Neuron (in vitro differentiated cells): ENCODE results near the gene RCAN2.

Experiments
- H2AFZ ChIP-seq: one replicate; pipeline ENCODE4 v1.6.1; 2013; ENCODE audit warnings: low read depth, mild to moderate bottlenecking, inconsistent platforms, low read length, moderate library complexity
- H3K27me3 ChIP-seq: one replicate; pipeline ENCODE4 v1.6.1; 2013; ENCODE audit warnings: low read length; ENCODE audit not compliant: insufficient read depth
- H3K36me3 ChIP-seq: one replicate; pipeline ENCODE4 v1.6.1; 2013; ENCODE audit warnings: low read length; ENCODE audit not compliant: insufficient read depth
- H3K4me1 ChIP-seq: one replicate; pipeline ENCODE4 v1.6.1; 2013; ENCODE audit warnings: low read length; ENCODE audit not compliant: insufficient read depth
- H3K4me3 ChIP-seq: 2 replicates; pipeline ENCODE4 v1.5.1; 2013; ENCODE audit warnings: mild to moderate bottlenecking, low read length, moderate library complexity
- H3K9me3 ChIP-seq: one replicate; pipeline ENCODE4 v1.6.1; 2013; ENCODE audit warnings: low read length

The RCAN2 gene

GRCh38 chr6:46509063-46509462 lies 17.8 kb upstream of the RCAN2 start:
- H3K4me1 ChIP-seq = no peaks in the 10 kb centered on the region
- H3K9me3 ChIP-seq = no peaks in the 10 kb centered on the region
- H3K36me3 ChIP-seq = no peaks in the 10 kb centered on the region
- H3K27me3 ChIP-seq = no peaks in the 10 kb centered on the region
- H3K4me3 ChIP-seq = no peak overlapping the region
- no peak overlapping the region for H2AFZ ChIP-seq

GRCh38 chr6:46507426-46507825 lies 16.2 kb upstream of the RCAN2 start:
- H3K4me3 ChIP-seq = no peak overlapping the region
- H3K4me1 ChIP-seq = no peaks in the 10 kb centered on the region
- no peaks in the 10 kb centered on the region for H3K36me3 ChIP-seq
- no peak overlapping the region for H2AFZ ChIP-seq
- H3K9me3 ChIP-seq = no peaks in the 10 kb centered on the region
- H3K27me3 ChIP-seq = no peaks in the 10 kb centered on the region

- no peaks in the 10 kb centered on the region for H3K9me3 ChIP-seq
- H3K27me3 ChIP-seq = no peaks in the 10 kb centered on the region
- H3K36me3 ChIP-seq = no peaks in the 10 kb centered on the region
- no peaks in the 10 kb centered on the region for H3K4me1 ChIP-seq
- no peak overlapping the region for H3K4me3 ChIP-seq
- H2AFZ ChIP-seq = no peak overlapping the region
Measured at GRCh38 chr6:46505693-46506512, 14.7 kb upstream of the RCAN2 start.

GRCh38 chr6:46504242-46504641 lies 13.0 kb upstream of the RCAN2 start:
- H3K4me1 ChIP-seq = no peaks in the 10 kb centered on the region
- H3K9me3 ChIP-seq = no peaks in the 10 kb centered on the region
- no peak overlapping the region for H3K4me3 ChIP-seq
- no peaks in the 10 kb centered on the region for H3K36me3 ChIP-seq
- no peaks in the 10 kb centered on the region for H3K27me3 ChIP-seq
- no peak overlapping the region for H2AFZ ChIP-seq

GRCh38 chr6:46502486-46503119 lies 11.4 kb upstream of the RCAN2 start:
- no peaks in the 10 kb centered on the region for H3K9me3 ChIP-seq
- H3K27me3 ChIP-seq = no peaks in the 10 kb centered on the region
- H3K4me3 ChIP-seq = no peak overlapping the region
- H3K36me3 ChIP-seq = no peaks in the 10 kb centered on the region
- H3K4me1 ChIP-seq = no peaks in the 10 kb centered on the region
- no peak overlapping the region for H2AFZ ChIP-seq

- Histone ChIP-seq H3K27me3 (no peaks in the 10 kb centered on the region), H3K4me3 (no peak overlapping the region), H2AFZ (no peak overlapping the region), H3K4me1 (no peaks in the 10 kb centered on the region), H3K9me3 (no peaks in the 10 kb centered on the region), H3K36me3 (no peaks in the 10 kb centered on the region)
Measured at GRCh38 chr6:46501136-46502089, 10.2 kb upstream of the RCAN2 start.

- Histone ChIP-seq H3K4me3 (no peak overlapping the region), H3K27me3 (no peaks in the 10 kb centered on the region), H2AFZ (no peak overlapping the region), H3K9me3 (no peaks in the 10 kb centered on the region), H3K4me1 (no peaks in the 10 kb centered on the region), H3K36me3 (no peaks in the 10 kb centered on the region)
Measured at GRCh38 chr6:46500382-46500781, 9.1 kb upstream of the RCAN2 start.

- Histone ChIP-seq H2AFZ (peak overlapping the region; percentile 95), H3K4me3 (peak overlapping the region; percentile 44), H3K27me3 (peaks cover 47% of the 10 kb centered on the region), H3K36me3 (no peaks in the 10 kb centered on the region), H3K9me3 (no peaks in the 10 kb centered on the region), H3K4me1 (no peaks in the 10 kb centered on the region)
Measured at GRCh38 chr6:46491628-46492547, 639 bp upstream of the RCAN2 start.

GRCh38 chr6:46490425-46491200 lies 636 bp downstream of the RCAN2 start:
- H3K9me3 ChIP-seq = no peaks in the 10 kb centered on the region
- H3K27me3 ChIP-seq = peaks cover 47% of the 10 kb centered on the region
- no peaks in the 10 kb centered on the region for H3K36me3 ChIP-seq

GRCh38 chr6:46486181-46486580 lies 5.1 kb downstream of the RCAN2 start:
- no peak overlapping the region for H2AFZ ChIP-seq
- no peaks in the 10 kb centered on the region for H3K4me1 ChIP-seq
- H3K4me3 ChIP-seq = no peak overlapping the region
- H3K9me3 ChIP-seq = no peaks in the 10 kb centered on the region
- no peaks in the 10 kb centered on the region for H3K36me3 ChIP-seq
- peaks cover 23% of the 10 kb centered on the region for H3K27me3 ChIP-seq

More at GRCh38 chr6:46490425-46491200, 636 bp downstream of the RCAN2 start:
- H3K4me3 ChIP-seq = peak overlapping the region; percentile 44
- H3K4me1 ChIP-seq = no peaks in the 10 kb centered on the region
- H2AFZ ChIP-seq = peak overlapping the region; percentile 95

GRCh38 chr6:46484081-46484820 lies 7.0 kb downstream of the RCAN2 start:
- H2AFZ ChIP-seq = peak overlapping the region; percentile 4
- H3K27me3 ChIP-seq = peaks cover 6% of the 10 kb centered on the region
- no peaks in the 10 kb centered on the region for H3K4me1 ChIP-seq
- no peaks in the 10 kb centered on the region for H3K9me3 ChIP-seq
- H3K4me3 ChIP-seq = no peak overlapping the region
- H3K36me3 ChIP-seq = no peaks in the 10 kb centered on the region
